Stimulated activated CD4-positive, alpha-beta T cell treated with anti-CD3 and anti-CD28 coated beads, Interleukin-2, amount 100 ng/mL, for 4 hours (primary cell): ENCODE measurements around the gene DNAJA2.
"Not testable (repeated sequence)": the region's sequence is repeated elsewhere in the genome, so short reads cannot be mapped to it uniquely, and the experiment has no call there.

Experiments used
- DNase-seq: peaks from one replicate; pipeline ENCODE4 v3.0.0-alpha.2; 2020; ENCODE audit warnings: low read depth

DNAJA2 gene

DNA sequence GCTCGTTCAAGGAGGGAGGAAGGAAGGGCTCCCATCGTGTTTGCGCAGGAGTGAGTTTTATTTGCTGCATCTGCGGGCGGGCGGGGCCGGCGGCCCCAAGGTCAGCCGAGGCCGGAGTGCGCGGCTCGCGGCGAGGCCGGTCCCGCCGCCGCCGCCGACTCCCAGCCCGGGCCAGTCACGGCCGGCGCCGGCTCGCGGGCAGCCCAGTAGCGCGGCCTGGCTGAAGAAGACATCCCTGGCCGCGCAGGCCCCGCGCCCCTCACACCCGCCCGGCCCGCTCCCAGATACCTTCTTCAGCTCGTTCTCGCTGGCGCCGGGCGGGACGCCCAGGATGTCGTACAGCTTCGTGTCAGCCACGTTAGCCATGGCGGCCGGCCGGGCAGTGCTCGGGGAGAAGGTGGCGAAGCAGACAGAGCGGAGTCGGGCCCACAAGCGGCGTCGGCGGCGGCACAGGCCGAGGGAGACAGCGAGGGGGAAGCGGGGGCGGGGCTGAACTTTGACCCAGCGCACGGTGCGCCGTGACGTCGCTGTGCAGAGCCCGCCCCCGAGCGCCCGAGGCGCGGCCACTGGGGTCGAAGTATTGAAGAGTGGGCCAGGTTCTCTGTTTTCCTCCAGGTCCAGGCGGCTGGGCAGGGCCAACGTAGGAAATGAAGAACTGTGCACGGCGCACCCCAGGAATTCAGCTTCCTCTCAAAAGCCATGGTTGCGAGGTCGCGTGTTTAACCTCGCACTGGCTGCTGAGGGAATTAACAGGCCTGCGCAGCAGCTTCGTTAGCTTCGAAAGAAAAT is at the start of gene DNAJA2:
TSS of gene DNAJA2 (minus strand) at position 468 of the 789 bp plus-strand sequence. CDS start at position 366, 102 bp downstream.
- DNase-seq, result peak; percentile 86

DNA sequence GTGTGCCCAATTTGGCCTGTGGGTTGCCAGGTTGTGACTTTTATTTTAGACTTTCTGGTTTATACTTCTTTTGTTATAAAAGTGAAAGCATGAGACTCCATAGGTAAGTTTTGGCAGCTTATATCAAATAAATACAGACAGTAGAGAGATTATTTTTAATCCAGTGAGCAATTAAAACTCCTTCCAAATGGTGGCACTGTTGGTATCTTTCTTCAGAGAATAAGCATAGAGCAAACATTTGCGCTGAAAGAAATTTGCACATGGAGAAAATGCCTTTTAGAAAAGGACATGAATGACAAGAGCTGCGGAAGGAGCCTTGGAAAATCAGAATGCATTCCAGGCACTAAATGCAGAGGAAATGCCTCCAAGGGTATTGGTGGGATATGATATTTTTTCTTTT is 46.1 kb upstream of the DNAJA2 start:
- DNase-seq, result no peak

DNA sequence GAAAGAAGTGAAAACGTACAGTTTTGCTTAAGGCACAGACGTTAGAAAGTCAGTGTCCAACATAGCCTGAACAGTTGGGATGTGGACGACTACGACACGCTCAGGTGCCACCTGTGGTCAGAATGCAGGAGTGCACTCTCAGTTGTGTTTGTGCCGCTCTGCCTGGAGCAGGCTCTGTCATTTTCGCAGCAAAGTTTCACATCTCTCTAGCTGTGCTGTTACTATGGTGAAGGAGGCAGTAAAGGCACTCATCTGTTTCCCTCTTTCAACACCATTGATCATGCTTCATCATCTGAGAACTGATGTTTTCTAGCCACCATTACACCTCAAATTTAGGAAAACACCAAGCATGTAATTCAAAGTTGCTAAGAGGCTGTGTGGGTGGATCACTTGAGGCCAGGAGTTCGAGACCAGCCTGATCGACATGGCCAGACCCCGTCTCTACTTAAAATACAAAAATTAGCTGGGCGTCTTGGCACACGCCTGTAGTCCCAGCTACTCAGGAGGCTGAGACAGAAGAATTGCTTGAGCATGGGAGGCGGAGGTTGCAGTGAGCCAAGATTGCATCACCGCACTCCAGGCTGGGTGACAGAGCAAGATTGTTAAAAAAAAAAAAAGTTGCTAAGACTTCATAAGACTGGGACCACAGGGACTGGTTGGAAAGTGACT is 44.9 kb upstream of the DNAJA2 start:
- DNase-seq, result peak; percentile 15

DNA sequence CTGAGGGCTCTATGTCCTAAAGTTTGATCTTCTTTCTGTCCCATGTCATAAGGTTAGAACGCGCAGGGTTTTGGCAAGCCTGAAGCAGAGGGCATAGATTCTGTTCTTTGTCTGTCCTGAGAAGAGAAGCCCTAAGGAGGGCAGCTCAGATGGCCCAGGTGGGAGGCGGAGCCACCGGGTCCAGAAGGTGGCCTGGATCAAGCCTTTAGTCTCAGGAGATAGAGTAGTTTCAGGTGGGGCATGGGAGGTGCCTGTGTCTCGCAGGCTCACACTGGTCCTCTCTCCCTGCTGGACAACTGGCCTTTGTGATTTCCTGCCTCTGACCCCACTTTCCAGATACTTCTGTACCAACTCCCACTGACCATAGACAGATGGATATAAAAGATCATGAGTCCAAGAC is 44.2 kb upstream of the DNAJA2 start:
- DNase-seq, result no peak

DNA sequence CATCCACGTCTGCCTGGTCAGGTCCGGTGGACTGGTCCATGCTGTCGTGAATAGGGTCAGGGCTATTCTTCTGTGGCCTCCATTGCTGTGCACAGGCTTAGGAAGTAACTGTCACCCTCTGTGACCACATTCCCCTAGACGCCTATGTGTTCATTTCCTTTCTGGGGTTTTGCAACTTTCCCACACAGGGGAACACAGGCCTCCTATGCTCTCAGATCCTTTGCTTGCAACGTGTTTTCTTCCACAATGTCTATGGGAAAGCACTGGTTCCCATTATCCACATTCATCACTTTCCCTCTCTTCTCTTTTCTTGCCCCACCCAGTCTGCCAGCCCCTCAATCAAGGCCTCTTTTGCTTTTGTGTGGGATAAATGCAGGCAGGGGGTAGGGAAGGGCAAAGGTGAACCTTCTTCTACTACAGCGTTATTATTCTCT is 43.2 kb upstream of the DNAJA2 start:
- DNase-seq, result no peak

DNA sequence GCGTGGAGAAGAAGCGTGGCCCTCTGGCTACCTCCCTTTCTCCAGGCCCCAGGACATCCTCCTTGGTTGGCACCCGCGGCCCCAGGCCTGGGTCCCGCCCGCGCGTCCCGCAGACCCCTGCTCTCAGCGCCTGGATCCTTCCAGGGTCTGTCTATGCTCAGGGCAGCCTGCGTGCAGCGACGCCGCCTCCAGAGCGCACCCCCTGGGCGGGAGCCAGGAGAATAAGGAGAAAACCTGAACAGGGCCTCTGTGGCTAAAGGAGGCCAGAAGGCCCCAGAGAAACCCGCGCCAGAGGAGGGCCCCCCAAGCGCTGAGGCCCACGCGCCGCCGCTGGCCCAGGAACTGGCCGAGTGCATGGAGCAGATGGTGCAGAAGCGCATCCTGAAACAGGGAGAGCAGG is 40.4 kb upstream of the DNAJA2 start:
- no peak for DNase-seq

DNA sequence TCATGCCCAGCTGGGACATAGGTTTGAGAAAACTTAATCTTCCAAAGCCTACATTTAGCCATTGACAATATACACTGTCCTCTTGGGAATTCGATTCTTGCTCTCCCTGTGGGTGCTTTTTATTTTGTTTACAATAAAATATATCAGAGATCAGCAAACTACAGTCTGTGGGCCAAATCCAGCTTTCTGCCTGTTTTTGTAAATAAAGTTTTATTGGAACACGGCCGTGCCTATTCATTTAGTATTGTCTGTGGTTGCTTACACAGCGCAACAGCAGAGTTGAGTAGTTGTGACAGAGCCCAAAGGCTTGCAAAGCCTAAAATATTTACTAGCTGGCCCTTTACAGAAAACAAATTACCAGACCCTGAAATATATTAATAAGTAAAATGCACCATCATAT is 39.7 kb upstream of the DNAJA2 start:
- DNase-seq, result no peak

DNA sequence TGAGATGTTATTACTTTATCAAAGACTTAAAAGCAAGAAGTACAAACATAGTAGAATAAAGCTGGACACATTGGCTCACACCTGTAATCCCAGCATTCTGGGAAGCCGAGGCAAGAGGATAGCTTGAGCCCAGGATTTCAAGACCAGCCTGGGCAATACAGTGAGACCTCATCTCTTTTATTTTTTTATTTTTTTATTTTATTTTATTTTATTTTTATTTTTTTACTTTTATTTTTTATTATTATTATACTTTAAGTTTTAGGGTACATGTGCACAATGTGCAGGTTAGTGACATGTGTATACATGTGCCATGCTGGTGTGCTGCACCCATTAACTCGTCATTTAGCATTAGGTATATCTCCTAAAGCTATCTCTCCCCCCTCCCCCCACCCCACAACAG is 37.3 kb upstream of the DNAJA2 start:
- DNase-seq, result not testable (repeated sequence)

DNA sequence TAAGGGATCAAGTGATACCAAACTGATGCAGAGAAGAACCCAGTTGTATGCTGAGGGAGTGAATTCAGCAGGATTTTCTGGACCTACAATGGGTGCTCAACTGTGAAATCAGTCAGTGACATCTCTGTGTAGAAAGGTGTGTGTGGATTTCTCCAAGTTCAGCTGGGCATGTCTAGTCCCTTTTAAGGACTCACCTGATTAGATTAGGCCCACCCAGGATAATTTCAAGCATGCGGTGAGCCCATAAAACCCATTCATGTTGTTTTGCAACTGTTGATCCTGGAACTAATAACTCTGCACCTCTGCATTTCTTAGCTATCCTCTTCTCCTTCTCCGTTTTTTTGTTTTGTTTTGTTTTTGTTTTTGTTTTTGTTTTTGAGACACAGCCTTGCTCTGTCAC is 35.1 kb upstream of the DNAJA2 start:
- DNase-seq, result no peak

DNA sequence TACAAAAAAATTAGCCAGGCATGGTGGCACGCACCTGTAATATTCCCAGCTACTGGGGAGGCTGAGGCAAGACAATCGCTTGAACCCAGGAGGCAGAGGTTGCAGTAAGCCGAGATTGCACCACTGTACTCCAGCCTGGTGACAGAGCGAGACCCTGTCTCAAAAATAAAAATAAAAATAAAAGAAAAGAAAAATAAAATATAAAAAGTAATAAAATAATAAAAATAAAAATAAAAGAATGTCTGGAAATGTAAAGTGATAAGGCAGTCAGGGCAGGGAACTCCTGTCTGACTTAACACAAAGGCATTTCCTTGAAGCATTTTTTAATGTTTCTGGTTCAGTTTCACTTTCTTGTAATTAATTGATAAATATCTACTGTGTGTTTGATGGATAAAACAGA is 34.7 kb upstream of the DNAJA2 start:
- no peak for DNase-seq

DNA sequence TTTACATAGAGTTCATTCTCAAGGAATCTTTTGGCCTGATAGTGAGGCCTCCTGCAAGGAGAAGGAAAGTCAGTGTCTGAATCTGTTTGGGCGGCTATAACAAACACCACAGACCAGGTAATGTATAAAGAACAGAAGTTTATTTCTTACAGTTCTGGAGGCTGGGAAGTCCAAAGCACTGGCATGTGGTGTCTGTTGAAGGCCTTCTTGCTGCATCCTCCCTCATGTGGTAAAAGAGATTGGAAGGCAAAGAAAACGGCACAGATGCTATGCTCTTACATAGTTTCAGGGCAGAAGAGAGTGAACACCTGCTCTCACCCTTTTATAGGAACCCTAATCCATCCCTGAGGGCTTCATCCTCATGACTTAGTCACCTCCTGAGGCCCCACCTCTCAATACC is 31.2 kb upstream of the DNAJA2 start:
- no peak for DNase-seq

DNA sequence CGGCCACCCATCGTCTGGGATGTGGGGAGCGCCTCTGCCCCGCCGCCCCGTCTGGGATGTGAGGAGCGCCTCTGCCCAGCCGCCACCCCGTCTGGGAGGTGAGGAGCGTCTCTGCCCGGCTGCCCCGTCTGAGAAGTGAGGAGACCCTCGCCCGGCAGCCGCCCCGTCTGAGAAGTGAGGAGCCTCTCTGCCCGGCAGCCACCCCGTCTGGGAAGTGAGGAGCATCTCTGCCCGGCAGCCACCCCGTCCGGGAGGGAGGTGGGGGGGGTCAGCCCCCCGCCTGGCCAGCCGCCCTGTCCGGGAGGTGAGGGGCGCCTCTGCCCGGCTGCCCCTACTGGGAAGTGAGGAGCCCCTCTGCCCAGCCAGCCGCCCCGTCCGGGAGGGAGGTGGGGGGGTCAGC is 26.6 kb upstream of the DNAJA2 start:
- DNase-seq, result not testable (repeated sequence)

DNA sequence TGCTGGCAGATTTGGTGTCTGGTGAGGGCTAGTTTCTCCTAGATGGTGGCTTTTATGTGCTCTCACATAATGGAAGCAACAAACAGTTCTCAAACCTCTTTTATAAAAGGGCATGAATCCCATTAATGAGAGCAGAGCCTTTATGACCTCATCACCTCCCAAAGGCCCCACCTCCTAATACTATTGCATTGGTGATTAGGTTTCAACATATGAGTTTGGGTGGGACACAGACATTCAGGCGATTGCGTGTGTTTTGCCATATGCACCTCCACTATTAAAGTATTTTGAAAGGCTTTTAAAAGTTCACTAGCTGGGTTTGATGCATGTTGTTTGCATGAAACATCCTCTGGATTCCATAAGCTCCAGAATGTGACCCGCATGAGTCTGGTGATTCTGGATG is 24.4 kb upstream of the DNAJA2 start:
- no peak for DNase-seq

DNA sequence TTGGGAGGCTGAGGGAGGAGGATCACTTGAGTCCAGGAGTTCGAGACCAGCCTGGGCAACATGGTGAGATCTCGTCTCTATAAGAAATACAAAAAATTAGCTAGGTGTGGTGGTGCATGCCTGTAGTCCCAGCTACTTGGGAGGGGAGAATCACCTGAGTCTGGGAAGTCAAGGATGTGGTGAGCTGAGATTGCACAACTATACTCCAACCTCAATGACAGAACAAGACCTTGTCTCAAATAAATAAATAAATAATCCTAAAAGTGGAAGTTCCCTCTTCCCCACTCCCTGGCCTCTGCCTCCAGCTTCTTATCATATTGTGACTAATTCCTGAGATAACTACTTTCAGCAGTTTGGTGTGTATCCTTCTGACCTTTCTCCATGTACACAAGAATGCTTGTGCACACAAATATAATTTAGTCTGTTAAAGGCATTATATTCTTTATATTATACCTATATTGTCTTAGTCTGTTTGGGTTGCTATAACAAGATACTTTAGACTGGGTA is 23.5 kb upstream of the DNAJA2 start:
- no peak for DNase-seq

DNA sequence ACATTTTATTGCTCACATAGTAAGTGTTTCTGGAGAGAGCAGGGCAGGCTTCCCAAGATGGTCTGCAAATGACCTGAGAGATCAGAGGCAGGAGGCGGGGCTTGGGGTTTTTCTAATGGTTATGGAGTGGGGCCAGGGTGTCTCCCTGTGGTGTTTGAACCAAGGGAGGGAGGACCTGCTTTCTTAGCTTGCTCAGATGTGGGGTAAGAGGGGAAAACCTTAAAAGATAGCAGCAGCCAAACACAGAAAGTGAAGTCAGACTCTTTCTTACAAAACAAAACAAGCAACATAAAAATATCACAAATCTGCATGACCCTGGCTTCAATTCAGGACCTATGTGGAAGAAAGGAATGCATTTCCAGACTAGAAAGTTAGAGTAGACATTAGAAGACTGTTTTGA is 22.9 kb upstream of the DNAJA2 start:
- DNase-seq, result no peak

DNA sequence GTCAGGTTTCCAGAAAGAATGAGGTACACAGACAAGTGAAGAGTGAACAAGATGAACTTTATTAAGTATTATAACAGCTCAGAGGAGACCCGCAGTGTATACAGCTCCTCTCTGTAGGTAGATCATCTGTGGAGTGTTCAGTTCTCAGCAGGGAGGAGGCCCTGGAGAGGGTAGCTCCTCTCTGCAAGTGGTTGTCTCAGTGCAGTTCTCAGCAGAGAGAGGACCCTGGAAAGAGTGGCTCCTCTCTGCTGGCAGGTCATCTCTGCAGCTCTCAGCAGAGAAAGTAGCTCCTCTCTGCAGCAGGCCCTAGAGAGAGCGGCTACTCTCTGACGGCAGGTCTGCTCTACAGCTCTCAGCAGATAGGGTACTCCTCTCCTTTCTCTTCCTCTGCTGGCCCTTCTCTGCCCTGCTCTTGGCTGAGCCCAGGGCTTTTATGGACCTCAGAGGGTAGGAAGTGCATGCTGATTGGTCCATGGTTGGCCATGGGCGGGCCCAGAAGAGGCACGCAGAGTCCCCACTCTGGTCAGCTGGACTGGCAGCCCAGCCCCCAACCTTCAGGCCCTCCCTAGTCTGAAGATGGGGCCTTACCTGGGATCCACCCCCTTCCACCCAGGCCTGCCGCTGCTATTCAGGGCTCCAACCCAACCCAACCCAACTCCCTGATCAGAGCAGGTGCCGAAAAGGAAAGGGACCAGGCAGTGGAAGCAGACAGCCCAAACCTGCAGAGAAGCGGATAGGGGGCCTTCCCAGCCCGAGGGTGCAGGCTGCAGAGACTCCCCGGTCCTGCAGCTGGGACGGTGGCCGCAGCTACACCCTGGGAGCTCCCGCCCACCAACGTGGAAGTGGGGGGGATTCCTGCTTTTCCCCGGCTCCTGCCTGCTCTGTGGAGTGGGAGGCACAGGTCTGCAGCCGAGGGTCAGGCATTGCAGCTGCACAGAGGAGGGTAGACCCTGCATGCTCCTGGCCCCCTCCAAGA is 18.5 kb upstream of the DNAJA2 start:
- no peak for DNase-seq

DNA sequence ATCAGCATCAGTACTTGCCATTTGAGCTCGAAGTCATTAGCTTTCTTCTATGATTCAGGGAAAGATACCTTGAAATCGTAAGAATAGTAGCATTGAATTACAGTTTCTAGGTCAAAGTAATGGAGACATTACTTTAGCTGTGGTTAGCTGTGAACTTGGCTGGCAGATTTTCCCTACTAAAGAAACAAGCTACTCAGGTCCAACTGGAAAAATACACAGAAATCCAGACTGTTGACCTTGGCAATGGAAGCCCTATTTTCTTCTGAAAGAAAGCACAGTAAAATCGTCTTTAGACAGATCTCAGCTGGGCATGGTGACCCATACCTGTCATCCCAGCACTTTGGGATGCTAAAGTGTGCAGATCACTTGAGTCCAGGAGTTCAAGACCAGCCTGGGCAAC is 13.4 kb upstream of the DNAJA2 start:
- DNase-seq, result no peak

DNA sequence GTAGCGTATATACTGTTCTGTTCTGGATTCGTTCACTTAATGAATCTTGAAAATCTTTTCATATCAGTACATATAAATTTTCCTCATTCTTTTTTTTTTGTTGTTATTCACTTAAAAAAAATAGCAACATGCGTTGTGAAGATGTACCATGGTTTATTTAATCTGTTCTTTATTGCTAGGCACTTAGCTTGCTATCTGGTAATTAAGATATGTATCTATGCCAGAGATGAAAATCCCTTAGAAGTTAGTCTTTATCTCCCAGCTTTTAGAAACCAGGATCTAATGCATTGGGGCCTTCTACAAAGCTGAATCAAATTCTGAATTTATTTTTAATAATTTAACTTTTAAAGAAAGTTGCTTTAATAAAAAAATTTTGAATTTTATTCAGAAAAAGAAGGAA is 13.0 kb upstream of the DNAJA2 start:
- no peak for DNase-seq

DNA sequence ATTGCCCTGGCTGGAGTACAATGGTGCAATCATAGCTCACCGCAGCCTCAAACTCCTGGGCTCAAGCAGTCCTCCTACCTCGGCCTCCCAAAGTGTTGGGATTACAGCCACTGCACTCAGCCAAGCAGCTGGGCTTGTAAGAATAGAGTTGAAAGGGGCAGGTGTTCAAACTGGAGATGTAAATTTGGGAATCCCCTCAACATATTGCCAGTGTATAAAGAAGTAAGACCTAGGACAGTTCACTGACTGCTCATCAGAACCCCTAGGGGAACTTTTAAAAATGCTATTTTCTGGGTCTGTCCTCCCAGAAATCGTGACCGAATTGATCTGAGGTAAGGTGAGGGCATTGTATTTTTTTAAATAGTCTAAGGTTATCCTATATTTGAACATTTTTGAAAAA is 8.9 kb upstream of the DNAJA2 start:
- DNase-seq, result no peak

DNA sequence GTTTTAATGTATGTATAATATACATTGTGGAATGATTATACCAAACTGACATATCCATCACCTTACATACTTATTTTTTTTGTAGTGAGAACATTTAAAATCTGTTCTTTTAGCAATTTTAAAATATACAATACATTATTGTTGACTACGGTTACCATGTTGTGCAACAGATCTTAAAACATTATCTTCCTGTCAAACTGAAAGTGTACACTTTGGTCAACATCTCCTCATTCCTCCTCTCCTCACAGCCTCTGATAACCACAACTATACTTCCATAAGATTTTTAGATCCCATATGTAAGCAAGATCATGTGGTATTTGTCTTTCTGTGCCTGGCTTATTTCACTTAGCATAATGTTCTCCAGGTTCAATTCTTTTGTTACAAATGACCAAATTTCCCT is 7.5 kb upstream of the DNAJA2 start:
- DNase-seq, result no peak

DNA sequence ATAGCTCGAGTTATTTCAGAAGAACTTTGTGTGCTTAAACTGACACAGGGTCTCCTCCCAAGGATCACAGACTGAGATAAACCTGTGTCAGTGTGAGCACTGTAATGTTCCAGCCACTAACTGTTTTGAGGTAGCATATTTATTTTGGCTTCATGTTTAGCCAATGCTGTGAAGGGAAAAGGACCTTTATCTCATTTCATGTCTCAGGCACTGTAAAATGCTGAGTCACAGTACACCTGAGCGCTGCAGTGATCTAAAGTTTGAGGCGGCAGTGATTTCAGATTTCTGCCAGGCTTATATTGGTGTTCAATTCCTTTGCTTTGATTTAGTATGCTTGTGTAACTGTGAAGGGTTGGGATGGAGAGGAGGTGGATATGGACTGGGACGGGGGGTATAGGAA is 3.1 kb upstream of the DNAJA2 start:
- DNase-seq, result no peak

DNA sequence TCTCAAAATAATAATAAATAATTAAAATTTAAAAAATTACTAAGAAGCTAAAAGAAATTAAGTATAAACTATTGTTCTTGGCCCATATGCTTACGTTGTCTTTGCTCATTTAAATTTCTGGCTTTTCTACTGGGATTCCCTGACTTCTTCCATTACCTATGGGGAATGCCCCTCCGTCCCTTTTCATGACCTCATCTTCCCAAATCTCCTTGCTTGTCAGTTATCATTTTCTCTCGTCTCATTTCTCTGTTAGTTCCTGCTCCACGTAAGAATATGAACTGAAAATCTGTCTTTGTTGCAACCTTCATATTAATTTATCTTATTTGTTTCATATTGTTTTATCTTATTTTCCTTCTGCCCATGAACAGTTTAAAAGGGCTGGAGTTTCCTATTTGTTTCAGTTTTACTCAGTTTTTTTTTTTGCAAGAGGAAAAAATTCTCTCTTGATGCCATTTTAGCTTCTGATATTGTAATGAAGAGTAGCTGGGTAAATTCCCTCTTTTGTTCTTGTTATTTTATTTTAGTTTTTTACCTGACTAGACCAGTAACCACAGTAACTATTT is 2.5 kb upstream of the DNAJA2 start:
- no peak for DNase-seq
